ENCODE results near the gene DHX15. TPM values are rescaled to one million over a fixed set of nuclear protein-coding genes. Genes with fewer than 3 reads are reported as not detected.

DHX15 gene
- total RNA-seq, 6 experiments from 2014 or later: 98.9 to 117 (median 110) TPM

DNA sequence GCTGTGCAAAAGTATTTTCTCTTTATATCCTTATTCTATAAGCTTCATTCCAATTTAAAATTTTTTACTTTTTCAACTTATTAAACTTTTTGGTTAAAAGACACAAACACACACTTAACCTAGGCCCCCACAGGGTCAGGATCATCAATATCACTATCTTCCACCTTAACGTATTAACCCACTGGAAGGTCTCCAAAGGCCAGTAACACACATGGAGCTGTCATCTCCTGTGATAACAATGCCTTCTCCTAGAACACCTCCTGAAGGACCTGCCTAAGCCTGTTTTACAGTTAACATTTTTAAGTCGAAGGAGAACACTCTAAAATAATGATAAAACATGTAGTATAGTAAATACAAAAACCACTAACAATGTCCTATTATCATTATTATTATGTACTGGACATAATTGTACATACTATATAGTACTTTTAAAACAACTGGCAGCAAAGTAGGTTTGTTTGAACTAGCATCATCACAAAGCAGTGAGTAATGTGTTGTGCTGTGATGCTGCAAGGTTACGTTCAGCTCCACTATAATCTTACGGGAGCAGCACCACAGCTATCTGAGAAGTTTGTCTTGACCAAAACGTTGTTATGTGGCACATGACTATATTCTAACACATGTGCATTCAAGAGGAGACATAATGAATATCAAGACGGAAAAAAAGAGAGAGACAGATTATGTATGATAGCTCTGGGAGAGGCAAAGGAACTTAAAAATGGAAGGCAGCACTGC, 33.7 kb downstream of the DHX15 start:
- no peaks in the 10 kb centered on the region for H3K27me3 Mint-ChIP-seq (ENCODE audit: insufficient read depth)
- H3K4me3 Mint-ChIP-seq: no peak overlapping the region
- TF ChIP-seq, protein P1, sequence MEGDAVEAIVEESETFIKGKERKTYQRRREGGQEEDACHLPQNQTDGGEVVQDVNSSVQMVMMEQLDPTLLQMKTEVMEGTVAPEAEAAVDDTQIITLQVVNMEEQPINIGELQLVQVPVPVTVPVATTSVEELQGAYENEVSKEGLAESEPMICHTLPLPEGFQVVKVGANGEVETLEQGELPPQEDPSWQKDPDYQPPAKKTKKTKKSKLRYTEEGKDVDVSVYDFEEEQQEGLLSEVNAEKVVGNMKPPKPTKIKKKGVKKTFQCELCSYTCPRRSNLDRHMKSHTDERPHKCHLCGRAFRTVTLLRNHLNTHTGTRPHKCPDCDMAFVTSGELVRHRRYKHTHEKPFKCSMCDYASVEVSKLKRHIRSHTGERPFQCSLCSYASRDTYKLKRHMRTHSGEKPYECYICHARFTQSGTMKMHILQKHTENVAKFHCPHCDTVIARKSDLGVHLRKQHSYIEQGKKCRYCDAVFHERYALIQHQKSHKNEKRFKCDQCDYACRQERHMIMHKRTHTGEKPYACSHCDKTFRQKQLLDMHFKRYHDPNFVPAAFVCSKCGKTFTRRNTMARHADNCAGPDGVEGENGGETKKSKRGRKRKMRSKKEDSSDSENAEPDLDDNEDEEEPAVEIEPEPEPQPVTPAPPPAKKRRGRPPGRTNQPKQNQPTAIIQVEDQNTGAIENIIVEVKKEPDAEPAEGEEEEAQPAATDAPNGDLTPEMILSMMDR (IDR thresholded peaks at IDR 0.05): no peak
- H3K9me3 Mint-ChIP-seq: no peaks in the 10 kb centered on the region
- peaks cover 23% of the 10 kb centered on the region for H3K36me3 Mint-ChIP-seq (ENCODE audit: low read depth)
- DNase-seq: no peak
- no peak overlapping the region for H3K27ac Mint-ChIP-seq
- H3K4me1 Mint-ChIP-seq (ENCODE audit: low read depth): peaks cover 41% of the 10 kb centered on the region

DNA sequence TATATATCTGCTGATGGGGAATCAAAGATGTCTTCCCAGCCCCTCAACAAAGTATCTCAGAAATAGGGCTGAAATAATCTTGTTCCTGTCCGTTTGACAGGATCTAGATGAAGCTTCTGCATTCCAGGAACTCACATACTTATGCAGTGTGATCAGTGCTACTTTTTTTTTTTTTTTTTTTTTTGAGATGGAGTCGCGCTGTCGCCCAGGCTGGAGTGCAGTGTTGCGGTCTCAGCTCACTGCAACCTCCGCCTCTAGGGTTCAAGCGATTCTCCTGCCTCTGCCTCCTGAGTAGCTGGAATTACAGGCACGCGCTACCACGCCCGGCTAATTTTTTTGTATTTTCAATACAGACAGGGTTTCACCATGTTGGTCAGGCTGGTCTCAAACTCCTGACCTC, 36.4 kb downstream of the DHX15 start:
- Mint-ChIP-seq H3K27ac (no peak overlapping the region), H3K27me3 (ENCODE audit: insufficient read depth) (no peaks in the 10 kb centered on the region), H3K4me3 (no peak overlapping the region), H3K36me3 (ENCODE audit: low read depth) (peaks cover 23% of the 10 kb centered on the region), H3K4me1 (ENCODE audit: low read depth) (peaks cover 32% of the 10 kb centered on the region), H3K9me3 (no peaks in the 10 kb centered on the region)
- DNase-seq: no peak
- TF ChIP-seq, protein P1 (IDR thresholded peaks at IDR 0.05): no peak

- no peaks in the 10 kb centered on the region for H3K27me3 Mint-ChIP-seq (ENCODE audit: insufficient read depth)
- H3K27ac Mint-ChIP-seq: no peak overlapping the region
- H3K9me3 Mint-ChIP-seq: no peaks in the 10 kb centered on the region
- no peak overlapping the region for H3K4me3 Mint-ChIP-seq
- TF ChIP-seq, protein P1 (IDR thresholded peaks at IDR 0.05): no peak
- peaks cover 41% of the 10 kb centered on the region for H3K36me3 Mint-ChIP-seq (ENCODE audit: low read depth)
- no peak for DNase-seq
- peaks cover 9% of the 10 kb centered on the region for H3K4me1 Mint-ChIP-seq (ENCODE audit: low read depth)
These were observed 40.0 kb downstream of the DHX15 start for GRCh38 chr4:24544208-24544988.

- Mint-ChIP-seq H3K4me1 (ENCODE audit: low read depth) (peaks cover 29% of the 10 kb centered on the region), H3K27ac (no peak overlapping the region), H3K36me3 (ENCODE audit: low read depth) (peaks cover 34% of the 10 kb centered on the region), H3K4me3 (no peak overlapping the region), H3K9me3 (no peaks in the 10 kb centered on the region), H3K27me3 (ENCODE audit: insufficient read depth) (no peaks in the 10 kb centered on the region)
- TF ChIP-seq, protein P1 (IDR thresholded peaks at IDR 0.05): no peak
- no peak for DNase-seq
These were observed 47.3 kb downstream of the DHX15 start for GRCh38 chr4:24537025-24537424.

- no peak for DNase-seq
- TF ChIP-seq, protein P1 (IDR thresholded peaks at IDR 0.05): no peak
- H3K27ac Mint-ChIP-seq: no peak overlapping the region; the same call in 1 of the 2 replicates
- peaks cover 29% of the 10 kb centered on the region for H3K4me1 Mint-ChIP-seq (ENCODE audit: low read depth)
- H3K27me3 Mint-ChIP-seq (ENCODE audit: insufficient read depth): no peaks in the 10 kb centered on the region
- no peak overlapping the region for H3K4me3 Mint-ChIP-seq
- H3K36me3 Mint-ChIP-seq (ENCODE audit: low read depth): peaks cover 27% of the 10 kb centered on the region
- no peaks in the 10 kb centered on the region for H3K9me3 Mint-ChIP-seq
These were observed 49.0 kb downstream of the DHX15 start for GRCh38 chr4:24535399-24535798.

All from HFFc6 (cell line).